Measurements from ENCODE around the gene DENND1B. TPM values are rescaled to one million over a fixed set of nuclear protein-coding genes. Genes with fewer than 3 reads are reported as not detected.

Gene DENND1B
- total RNA-seq, 2 donors from 2014 or later: 6.9 to 26.2 TPM

DNA sequence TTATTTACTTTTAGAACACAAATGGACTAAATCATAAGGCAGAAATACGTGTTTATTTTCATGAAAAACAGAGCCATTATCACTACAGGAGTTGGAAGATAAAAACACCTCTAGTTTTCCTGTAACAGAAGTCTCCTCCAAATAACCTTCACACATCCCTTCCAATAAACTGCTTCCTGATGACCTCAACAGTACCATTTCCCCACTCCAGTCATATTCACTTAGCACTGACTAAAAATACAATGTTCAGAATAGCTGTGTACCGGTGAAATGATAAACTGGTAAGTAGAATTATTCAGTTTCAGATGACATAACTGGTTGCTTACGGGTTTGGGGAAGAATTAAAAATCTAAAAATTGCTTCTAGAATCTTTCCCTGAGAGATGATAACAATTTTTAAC is 137.9 kb downstream of the DENND1B start:
- TF ChIP-seq, protein P1, sequence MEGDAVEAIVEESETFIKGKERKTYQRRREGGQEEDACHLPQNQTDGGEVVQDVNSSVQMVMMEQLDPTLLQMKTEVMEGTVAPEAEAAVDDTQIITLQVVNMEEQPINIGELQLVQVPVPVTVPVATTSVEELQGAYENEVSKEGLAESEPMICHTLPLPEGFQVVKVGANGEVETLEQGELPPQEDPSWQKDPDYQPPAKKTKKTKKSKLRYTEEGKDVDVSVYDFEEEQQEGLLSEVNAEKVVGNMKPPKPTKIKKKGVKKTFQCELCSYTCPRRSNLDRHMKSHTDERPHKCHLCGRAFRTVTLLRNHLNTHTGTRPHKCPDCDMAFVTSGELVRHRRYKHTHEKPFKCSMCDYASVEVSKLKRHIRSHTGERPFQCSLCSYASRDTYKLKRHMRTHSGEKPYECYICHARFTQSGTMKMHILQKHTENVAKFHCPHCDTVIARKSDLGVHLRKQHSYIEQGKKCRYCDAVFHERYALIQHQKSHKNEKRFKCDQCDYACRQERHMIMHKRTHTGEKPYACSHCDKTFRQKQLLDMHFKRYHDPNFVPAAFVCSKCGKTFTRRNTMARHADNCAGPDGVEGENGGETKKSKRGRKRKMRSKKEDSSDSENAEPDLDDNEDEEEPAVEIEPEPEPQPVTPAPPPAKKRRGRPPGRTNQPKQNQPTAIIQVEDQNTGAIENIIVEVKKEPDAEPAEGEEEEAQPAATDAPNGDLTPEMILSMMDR (IDR thresholded peaks at IDR 0.05): no peak
- TF ChIP-seq POLR2A (IDR thresholded peaks at IDR 0.05): no peak
- DNase-seq: no peak
- Histone ChIP-seq H3K4me1 (peaks cover 11% of the 10 kb centered on the region), H3K4me3 (no peak overlapping the region), H3K9me3 (peaks cover 0 to 10% (median 0%) of the 10 kb centered on the region in 3 donors), H3K36me3 (replicated peaks in 1 of 2; ENCODE audit: insufficient read depth in 1 of 2, low read depth in 2 of 2) (peaks cover 0 to 3% of the 10 kb centered on the region in 2 donors), H3K27me3 (no peaks in the 10 kb centered on the region), H3K27ac (peak overlapping the region in 2 of 4 donors; percentile 5 to 26)
- intact Hi-C loops (cut with DNase I): no loop called here
- WGBS, 2 donors: 54 to 60% methylated on average over 3 of the region's 3 CpGs
- ATAC-seq: no peak

DNA sequence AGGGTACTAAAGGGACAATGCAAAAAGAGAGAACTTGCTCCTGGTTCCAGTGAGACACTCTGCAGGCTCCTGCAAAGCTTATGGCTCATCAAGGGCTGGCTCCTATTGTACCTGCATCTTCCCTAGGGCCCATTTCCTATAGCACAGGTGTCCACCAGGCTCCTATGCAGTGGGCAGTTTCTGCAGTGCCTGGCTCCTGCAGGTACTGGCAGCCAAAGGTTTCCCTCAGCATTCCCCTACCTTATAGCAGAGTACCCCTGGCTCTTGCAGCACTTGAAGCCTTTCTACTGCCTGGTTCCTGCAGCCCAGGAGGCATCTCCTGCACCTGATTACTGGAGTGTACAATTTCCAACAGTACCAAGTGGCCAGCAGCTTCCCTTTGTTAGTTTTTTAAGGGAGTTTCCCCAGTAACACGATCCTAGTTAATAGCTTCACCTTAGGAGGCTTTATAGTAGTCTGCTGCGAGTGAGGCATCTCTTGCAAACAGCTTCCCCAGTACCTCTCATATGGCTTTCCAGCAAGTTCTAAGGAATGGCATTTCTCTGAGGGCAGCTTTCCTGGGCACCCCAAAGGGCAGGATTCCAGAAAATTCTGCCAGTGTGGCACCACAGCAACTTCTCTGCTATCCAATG is 141.7 kb downstream of the DENND1B start:
- 77 to 79% methylated on average over 2 of the region's 2 CpGs for WGBS, 2 donors
- no peak overlapping the region for H3K27ac ChIP-seq
- no peaks in the 10 kb centered on the region for H3K27me3 ChIP-seq
- peaks cover 11% of the 10 kb centered on the region for H3K4me1 ChIP-seq
- peaks cover 0 to 10% (median 0%) of the 10 kb centered on the region in 3 donors for H3K9me3 ChIP-seq
- TF ChIP-seq, protein P1 (IDR thresholded peaks at IDR 0.05): no peak
- no peak for TF ChIP-seq POLR2A (IDR thresholded peaks at IDR 0.05)
- H3K4me3 ChIP-seq: no peak overlapping the region
- no peak for ATAC-seq
- intact Hi-C loops (cut with DNase I): no loop called here
- no peak for DNase-seq
- no peaks in the 10 kb centered on the region for H3K36me3 ChIP-seq (replicated peaks in 1 of 2; ENCODE audit: insufficient read depth in 1 of 2, low read depth in 2 of 2)

DNA sequence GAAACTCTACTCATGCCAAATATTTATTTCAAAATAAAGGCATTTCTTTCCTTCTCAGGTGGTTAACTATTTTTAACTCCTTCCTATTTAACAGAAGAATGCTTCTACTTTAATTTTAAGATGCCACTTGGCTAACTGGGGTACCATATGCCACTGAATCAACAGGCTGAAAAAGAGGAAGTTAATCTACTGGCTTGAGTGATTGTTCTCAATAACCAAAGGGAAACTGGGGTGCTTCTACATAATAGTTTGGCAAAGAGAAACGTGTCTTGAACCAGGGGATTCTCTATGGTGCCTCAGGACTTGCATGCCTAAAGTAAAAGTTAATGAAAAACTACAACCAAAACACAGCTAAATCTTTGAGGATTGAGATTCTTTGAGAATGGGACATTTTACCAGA is 142.6 kb downstream of the DENND1B start:
- peaks cover 7% of the 10 kb centered on the region for H3K4me1 ChIP-seq
- H3K9me3 ChIP-seq: peaks cover 0 to 10% (median 0%) of the 10 kb centered on the region in 3 donors
- no peak overlapping the region for H3K27ac ChIP-seq
- H3K27me3 ChIP-seq: no peaks in the 10 kb centered on the region
- DNase-seq (no peak), ATAC-seq (no peak)
- TF ChIP-seq, protein P1 (IDR thresholded peaks at IDR 0.05): no peak
- no peak for TF ChIP-seq POLR2A (IDR thresholded peaks at IDR 0.05)
- 63 to 85% methylated on average over 1 of the region's 1 CpG for whole genome bisulfite sequencing, 2 donors
- no peaks in the 10 kb centered on the region for H3K36me3 ChIP-seq (replicated peaks in 1 of 2; ENCODE audit: insufficient read depth in 1 of 2, low read depth in 2 of 2)
- intact Hi-C loops (cut with DNase I): no loop called here
- H3K4me3 ChIP-seq: no peak overlapping the region

DNA sequence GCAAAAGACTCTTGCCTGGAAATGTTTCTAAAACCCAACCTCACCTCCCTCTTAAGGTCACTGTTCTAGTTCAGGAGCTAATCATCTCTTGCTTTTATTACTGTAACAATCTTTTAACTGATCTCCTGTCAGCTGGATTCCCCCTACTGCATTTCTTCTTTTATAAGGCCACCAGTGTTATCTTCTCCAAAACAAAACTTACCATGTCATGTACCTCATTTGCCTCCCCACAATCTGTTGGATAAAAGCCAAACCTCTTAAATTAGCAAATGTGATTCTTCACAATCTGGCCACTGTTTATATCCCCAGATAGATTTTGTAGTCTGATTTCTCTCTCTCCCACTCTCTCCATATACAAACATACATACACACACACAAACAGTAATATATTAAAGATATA is 143.3 kb downstream of the DENND1B start:
- Histone ChIP-seq H3K9me3 (peaks cover 0 to 10% (median 0%) of the 10 kb centered on the region in 3 donors), H3K27me3 (no peaks in the 10 kb centered on the region), H3K4me1 (peaks cover under 1% of the 10 kb centered on the region), H3K36me3 (replicated peaks in 1 of 2; ENCODE audit: insufficient read depth in 1 of 2, low read depth in 2 of 2) (no peaks in the 10 kb centered on the region), H3K27ac (no peak overlapping the region), H3K4me3 (no peak overlapping the region)
- ATAC-seq: no peak
- intact Hi-C loops (cut with DNase I): no loop called here
- TF ChIP-seq, protein P1 (IDR thresholded peaks at IDR 0.05): no peak
- TF ChIP-seq POLR2A (IDR thresholded peaks at IDR 0.05): no peak
- DNase-seq: no peak

DNA sequence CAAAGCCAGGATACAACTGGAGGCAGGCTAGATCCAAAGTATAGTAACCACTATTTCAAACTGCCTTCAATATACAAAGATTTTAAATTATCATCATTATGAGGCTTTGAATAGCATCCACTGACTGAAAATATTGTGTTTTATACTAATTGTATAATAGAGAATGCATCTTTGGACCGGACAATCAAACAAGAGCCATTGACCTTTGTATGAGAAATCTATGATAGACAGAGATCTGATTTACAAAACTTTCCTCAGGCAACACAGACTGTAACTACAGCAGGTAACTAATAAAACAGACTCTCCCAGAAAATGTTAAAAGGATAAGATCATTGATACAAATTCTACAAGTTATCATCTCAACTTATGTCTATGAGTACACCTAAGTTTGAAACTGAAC is 152.9 kb downstream of the DENND1B start:
- no peaks in the 10 kb centered on the region for H3K27me3 ChIP-seq
- no peak for TF ChIP-seq POLR2A (IDR thresholded peaks at IDR 0.05)
- TF ChIP-seq, protein P1 (IDR thresholded peaks at IDR 0.05): no peak
- H3K4me3 ChIP-seq: no peak overlapping the region
- intact Hi-C loops (cut with DNase I): no loop called here
- H3K9me3 ChIP-seq: no peaks in the 10 kb centered on the region
- 83 to 86% methylated on average over 1 of the region's 1 CpG for WGBS, 2 donors
- H3K4me1 ChIP-seq: peaks cover 24% of the 10 kb centered on the region
- H3K36me3 ChIP-seq (replicated peaks in 1 of 2; ENCODE audit: insufficient read depth in 1 of 2, low read depth in 2 of 2): no peaks in the 10 kb centered on the region
- DNase-seq (no peak), ATAC-seq (no peak)
- H3K27ac ChIP-seq: no peak overlapping the region
